GOT3 (cell line): ENCODE measurements around the gene DUXB.

Experiments used
- DNase-seq: peaks from one replicate; lab custom pipeline; 2025; ENCODE audit warnings: mixed read lengths; lab: John Stamatoyannopoulos, UW

Gene DUXB

GRCh38 chr16:75660321-75660720 lies 40.9 kb downstream of the DUXB start:
- no peak for DNase-seq

DNA sequence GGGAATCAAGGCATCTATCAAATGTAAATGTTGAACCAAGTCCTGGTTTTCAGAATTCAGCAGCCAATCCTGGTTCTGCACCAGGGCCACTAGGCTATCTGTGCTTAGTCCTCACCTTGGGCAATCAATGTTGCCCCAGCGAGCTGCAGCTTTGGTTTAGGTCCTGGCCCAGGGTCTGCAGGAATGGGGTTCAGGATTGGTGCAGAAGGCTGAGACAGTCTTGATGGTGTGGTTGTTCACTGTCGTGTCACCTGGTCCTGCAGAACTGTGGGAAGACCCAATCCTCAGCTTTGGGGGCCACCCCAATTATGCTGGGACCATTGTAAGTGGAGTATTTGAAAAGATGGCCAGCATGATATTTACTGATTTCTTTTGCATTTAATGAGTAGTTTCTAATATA lies 43.1 kb downstream of the DUXB start:
- DNase-seq = no peak

DNA sequence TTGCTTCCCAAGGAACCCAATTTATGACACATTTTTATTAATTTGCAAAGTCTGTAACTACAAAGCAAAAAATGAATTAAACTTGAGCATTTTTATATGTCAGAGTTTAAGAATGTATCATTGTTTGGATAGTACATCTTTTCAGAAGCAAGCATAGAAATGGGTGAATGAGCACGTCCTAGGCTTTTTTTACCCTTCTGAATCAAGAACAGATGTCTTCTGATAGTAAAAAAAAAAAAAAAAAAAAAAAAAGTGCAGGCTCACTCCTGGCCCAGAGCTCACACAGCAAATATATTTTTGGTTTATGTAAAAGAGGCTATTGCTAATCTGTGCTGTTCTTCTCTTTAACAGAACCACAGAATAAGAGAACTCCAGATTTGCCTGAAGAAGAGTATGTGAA lies 47.3 kb downstream of the DUXB start:
- no peak for DNase-seq

DNA sequence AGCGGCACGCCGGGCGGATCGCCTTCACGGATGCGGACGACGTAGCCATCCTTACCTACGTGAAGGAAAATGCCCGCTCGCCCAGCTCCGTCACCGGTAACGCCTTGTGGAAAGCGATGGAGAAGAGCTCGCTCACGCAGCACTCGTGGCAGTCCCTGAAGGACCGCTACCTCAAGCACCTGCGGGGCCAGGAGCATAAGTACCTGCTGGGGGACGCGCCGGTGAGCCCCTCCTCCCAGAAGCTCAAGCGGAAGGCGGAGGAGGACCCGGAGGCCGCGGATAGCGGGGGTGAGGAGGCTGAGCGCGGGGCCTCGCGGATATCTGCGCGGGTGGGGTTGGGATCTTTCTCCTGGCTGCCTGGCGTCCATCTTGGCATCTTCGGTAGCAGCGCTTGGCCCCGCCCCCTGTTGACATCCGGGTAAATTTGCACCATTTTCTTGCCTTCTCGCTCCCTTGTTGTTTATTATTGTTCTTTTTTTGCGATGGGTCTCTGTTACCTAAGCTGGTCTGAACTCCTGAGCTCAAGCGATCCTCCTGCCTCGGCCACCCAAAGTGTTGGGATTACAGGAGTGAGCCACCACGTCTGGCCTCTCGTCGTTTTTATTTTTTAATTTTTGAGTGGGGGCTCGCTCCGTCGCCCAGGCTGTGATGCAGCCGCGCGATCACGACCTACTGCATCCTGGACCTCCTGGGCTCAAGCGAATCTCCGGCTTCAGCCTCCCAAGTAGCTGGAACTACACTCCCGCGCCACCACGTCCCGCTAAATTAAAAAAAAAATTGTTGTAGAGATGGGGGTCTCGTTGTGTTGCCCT lies 52.8 kb downstream of the DUXB start:
- DNase-seq = peak; percentile 29

- DNase-seq = peak; percentile 77
Observed at GRCh38 chr16:75647492-75648264, 53.6 kb downstream of the DUXB start, which contains the start of the genes KARS1 and TERF2IP. KARS1 (minus strand) TSS chr16:75647665; CDS start chr16:75647639, 26 bp downstream. TERF2IP (plus strand) TSS chr16:75647773; CDS start chr16:75647883, 110 bp downstream.

DNA sequence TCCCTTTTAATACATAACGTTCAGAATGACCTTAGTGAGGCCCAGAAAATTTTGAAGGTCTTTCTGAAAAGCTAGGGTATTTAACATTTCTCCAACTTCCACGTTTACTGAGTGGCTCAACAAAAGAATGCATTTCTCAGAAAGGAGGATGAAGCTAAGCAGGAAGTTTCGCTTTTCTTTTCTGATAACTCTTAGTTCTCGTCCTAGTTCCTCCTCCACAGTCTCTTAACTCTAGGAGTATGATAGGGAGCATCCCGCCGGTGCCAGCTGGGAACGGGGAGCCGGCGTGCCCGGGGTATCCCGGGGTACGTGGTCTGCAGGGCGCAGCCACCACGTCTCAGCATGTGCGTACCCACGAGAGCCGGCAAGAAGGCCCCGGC lies 54.2 kb downstream of the DUXB start:
- no peak for DNase-seq

DNA sequence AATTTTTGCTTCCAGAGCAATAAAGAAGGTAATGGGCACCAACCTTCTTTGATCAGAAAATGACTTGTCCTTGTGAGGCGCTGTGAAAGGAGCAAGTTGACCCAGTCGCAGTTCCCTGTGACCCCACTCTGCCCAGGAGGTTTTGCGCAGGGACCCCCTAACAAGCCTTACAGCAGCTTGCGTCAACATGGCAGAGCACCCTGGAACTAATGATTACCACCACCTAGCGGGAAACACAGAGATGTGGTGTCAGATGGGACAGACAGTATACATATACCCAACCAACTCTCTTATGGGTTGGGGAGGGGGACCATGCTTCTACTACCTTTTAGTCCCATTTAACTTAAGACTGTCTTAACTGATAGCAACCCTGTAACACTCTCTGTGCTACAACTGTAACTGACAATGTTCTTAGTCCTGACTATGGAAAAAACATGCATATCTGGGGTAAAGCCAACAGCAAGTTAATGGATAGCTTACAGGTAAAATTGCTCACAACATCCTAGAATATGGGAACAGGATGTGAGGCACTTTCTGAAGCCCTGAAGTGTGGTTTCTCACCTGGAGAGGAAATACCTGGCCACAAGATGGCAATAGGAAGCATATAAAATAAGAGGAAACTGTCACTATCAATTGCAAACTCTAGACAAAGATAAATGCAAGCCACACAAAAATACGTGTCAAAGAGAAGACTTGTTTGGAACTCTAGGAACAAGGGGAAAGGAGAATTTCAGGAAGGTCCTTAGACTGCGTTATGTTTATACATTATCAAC lies 56.8 kb downstream of the DUXB start:
- no peak for DNase-seq
